Astrocyte (in vitro differentiated cells and primary cell): ENCODE measurements around the gene DNTT.

ENCODE experiments used
- CTCF ChIP-seq: IDR thresholded peaks from 2 replicates; pipeline ENCODE4 v1.5.1; 2011; ENCODE audit warnings: low read depth, mild to moderate bottlenecking, inconsistent platforms, low read length, moderate library complexity; ENCODE audit not compliant: insufficient read depth
- EZH2 ChIP-seq: IDR thresholded peaks from 2 replicates; pipeline ENCODE4 v1.6.1; 2012; ENCODE audit warnings: mild to moderate bottlenecking, low read length, inconsistent platforms; ENCODE audit not compliant: insufficient read depth

GRCh38 chr10:96370584-96371157 is 66.4 kb downstream of the DNTT start:
- peak; percentile 92 for TF ChIP-seq CTCF
- no peak for TF ChIP-seq EZH2
